M059J (cell line): ENCODE data around the gene GCNA. TPM values are rescaled to one million over a fixed set of nuclear protein-coding genes. Genes with fewer than 3 reads are reported as not detected.

Experiments used
- DNase-seq: peaks from one replicate; pipeline ENCODE4 v3.0.0-alpha.2; 2012; ENCODE audit warnings: low read depth
- total RNA-seq: library from RNA; depleted of rRNA; stranded (reverse); fragments of >200 nt; shearing (Covaris generic); gene quantifications from 2 replicates; pipeline ENCODE4 v1.2.3, GENCODE V29; 2014; rRNA removed

GCNA gene
- 0.20 and 1.0 TPM in 2 replicates for total RNA-seq

DNA sequence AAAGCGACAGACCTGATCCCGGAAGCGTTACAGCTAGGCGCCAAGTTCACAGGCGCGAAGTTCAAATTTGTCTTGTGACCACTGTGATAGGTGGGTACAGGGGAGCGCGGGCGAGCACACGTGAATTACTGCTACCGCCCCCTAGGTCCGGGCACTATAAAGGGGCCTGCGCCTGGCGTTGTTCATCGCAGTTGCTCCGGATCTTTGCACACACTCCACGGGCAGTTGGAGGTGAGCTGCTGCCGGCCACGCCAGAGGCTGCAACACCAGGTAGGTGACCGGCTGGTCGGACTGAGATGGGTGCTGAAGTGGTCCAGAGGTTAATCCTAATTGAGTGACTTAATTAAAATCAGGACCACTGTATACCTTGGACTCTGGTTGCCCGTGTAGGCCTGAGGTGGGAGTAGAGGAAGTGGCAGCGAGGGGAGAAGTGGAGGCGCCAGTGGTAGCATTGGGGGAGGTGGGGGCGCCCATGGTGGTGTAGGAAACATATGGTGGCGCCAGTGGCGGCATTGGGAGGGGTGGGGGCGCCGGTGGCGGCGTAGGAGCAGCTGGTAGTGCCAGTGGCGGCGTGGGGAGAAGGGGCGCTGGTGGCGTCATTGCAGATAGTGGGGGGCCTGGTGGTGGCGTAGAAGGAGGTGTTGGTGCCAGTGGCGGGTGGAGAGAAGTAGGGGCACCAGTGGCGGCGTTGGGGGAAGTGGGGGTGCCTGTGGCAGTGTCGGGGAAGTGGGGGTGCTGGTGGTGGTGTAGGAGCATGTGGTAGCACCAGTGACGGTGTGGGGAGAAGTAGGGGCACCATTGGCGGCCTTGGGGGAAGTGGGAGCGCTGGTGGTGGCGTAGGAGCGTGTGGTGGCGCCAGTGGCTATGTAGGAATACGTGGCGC lies at the start of gene GCNA:
TSS of gene GCNA (plus strand) at position 185 of the 883 bp plus-strand sequence. CDS start 2,385 bp downstream, outside the sequence.
- DNase-seq: no peak

GRCh38 chrX:71532078-71532752 lies 46.0 kb upstream of the GCNA start:
- peak; percentile 88 for DNase-seq

DNA sequence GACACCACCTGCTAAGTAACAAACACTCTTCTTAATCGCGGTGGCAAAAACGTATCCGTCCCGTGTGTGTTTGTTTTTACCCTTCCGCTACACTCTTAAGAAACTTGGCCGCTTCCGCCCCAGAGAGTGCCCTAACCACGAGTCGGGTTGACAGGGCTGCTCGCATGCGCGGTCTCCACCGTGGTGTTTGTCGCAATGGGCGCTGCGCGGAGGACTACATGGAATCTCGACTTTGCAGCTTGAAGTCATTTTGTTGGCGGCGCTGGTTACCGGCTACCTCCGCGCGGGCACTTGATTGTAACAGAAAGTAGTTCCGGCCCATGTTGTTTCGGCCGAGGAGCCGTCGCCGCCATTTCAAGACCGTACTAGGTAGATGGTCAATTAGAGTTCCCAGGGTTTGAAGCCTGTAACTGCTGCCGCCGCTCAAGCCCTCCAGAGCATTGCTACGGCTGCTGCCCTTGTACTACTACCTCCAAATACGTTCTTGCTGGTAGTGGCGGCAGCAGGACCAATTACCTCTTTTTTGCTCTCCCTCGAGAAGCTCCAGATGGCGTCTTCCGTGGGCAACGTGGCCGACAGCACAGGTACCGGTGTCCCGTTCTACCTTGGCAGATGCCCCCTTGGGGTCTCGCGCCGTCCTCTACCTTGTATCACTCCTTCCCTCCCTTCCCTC lies 45.3 kb upstream of the GCNA start, which contains the start of gene OGT:
TSS of gene OGT (plus strand) at position 352 of the 673 bp plus-strand sequence. CDS start at position 548, 196 bp downstream.
- peak; percentile 98 for DNase-seq

GRCh38 chrX:71533516-71533850 lies 44.8 kb upstream of the GCNA start:
- peak; percentile 22 for DNase-seq

DNA sequence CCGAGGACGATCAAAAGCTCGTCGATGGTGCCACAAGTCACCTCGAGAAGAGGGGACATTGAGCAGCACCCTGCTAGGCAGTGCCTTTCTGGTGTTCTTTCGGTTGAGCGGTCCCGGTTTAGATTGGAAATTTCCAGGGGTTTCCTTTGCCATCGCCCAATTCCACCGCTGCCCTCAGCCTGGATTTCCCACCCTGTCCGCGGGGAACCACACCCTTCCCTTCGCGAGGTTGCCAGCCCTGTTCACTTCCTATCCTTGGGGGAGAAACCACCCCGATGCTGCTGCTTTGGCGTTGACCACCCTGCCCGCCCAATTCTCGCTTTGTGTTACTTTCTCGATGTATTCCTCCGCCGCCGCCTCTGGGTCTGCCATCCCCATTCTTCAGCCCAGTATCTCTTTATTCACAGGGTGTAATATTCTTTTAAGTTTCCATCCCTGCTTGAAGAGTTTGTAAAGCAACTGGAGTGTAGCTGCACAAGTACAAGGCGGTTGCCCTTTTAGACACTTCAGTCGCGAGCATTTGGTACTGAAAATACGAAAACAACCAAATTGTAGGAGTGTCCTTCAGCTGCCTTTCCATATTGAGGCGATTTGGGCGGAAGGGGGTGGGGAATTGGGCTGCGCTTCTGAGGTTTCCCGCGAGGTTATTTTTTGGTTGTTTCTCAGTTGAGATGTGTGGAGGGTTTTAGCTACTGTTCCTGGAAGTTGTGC lies 44.2 kb upstream of the GCNA start:
- DNase-seq: peak; percentile 67

DNA sequence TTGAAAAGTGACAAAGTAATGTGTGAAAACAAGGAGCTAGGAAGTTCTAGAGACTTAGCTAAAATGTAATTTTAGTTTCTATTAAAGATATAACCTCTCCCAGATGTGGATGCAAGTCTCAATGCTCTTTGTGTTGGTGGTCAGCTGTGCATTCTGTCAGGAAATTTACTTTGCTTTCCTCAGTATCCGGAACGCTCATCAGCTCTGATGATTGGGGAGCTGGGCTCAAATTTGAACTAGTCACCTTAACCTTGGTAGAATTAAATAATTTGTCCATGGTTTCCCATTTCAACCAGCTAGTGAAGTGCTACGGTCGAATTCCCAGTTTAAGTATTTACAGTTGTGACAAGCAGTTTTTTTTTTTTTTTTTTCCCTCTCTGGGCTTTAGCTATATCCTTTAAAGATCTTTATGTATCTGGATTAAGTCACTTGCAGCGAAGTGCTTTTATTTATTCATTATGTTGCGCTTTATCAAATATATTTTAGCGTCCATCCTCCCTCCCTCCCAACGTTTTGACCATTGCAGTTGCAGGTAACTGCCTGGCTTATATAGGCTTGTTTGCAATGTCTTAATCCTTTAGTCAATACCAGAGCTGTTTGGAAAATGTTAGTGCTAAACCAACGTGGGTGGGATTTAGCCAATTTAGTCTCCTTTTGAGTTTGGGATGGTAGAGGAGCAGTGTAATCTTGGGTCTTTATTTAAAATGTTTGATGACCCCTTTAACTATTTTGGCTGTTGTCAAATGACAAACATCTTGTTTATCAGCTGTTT lies 43.3 kb upstream of the GCNA start:
- peak; percentile 23 for DNase-seq

DNA sequence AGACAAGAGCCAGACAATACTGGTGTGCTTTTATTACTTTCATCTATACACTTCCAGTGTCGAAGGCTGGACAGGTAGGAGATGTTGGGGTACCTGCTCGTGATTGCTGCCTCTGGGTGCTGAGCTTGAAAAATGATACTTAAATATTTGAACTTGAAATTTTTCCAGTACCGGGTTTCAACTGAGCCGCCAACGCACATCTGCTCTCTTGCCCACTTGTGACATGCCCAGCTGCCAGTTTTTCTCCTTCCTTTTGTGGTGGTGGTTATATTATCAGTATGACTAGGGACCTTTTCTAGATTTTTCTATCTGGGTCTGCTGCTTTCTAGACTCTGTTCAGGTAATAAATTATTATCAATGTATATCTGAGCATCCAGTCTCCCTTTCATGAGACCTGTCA lies 42.0 kb upstream of the GCNA start:
- no peak for DNase-seq

GRCh38 chrX:71537743-71538142 lies 40.5 kb upstream of the GCNA start:
- no peak for DNase-seq

DNA sequence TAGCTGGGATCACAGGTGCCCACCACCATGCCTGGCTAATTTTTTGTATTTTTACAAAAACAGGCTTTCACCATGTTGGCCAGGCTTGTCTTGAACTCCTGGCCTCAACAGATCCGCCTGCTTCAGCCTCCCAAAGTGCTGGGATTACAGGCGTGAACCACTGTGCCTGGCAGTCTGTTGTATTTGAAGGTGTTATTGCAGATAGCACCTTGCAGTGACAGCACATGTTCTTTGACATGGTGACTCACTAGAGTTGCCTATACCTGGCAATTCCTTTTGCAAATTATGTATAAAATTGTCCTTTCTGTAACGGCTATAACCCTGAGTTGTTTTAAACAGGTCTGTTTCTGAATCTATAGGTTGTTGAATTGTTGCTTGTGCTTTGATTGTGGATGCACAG lies 37.4 kb upstream of the GCNA start:
- DNase-seq: no peak

GRCh38 chrX:71541210-71542022 lies 36.8 kb upstream of the GCNA start:
- DNase-seq: peak; percentile 82

DNA sequence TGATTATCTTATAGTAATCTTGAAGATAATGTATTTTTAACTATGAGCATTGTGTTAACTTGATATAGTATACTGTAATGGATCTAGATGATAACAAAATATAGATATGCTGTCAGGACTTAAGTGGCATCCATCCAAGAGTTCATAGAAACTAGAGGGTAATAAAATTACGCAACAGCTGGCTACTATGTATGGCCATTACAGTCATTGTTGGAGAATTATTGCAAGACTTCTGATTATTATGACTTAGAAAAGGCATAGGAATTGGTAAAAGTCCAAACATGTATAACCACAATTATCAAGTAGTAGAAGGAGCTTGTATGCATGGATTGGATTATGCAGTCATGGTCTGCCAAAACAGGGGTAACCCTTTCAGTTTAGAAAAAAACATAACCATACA lies 35.8 kb upstream of the GCNA start:
- DNase-seq: peak; percentile 34

DNA sequence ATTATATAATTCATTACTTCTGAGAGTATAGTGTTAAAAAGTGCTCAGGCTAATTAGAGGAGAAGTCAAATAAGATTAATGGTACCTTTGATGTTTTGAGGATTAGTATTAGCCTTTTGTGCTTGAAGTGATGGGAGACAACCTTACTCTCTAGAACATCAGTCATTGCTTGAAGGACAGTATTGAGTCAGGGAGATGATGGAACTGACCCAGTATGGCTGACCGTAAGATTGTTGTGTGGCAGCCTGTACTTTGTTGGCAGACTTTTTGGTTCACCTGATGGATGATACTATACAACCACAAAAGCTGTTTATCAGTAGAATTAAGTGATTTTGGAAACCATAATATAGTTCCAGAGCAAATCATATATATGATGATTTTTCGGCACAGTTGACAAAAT lies 35.4 kb upstream of the GCNA start:
- peak; percentile 61 for DNase-seq

GRCh38 chrX:71543316-71543715 lies 34.9 kb upstream of the GCNA start:
- peak; percentile 97 for DNase-seq

DNA sequence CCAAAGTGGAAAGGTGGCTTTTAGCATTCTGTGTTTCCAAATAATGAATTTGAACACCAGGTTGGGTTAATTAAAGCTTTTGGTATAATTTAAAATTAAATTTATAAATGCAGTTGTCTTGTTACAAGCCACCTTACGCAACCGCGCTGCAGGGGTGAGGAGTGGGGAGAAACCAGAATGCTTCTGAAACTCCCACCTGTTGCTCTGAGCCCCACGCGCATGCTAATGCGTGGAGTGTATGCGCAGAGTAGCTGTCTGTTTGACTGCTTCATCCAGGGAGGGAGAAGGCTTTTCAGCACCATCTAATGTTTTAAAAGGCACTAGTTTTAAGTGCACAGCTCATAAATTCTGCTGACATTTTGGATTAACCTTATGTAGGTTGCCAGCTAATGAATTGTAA lies 32.9 kb upstream of the GCNA start:
- DNase-seq: no peak

DNA sequence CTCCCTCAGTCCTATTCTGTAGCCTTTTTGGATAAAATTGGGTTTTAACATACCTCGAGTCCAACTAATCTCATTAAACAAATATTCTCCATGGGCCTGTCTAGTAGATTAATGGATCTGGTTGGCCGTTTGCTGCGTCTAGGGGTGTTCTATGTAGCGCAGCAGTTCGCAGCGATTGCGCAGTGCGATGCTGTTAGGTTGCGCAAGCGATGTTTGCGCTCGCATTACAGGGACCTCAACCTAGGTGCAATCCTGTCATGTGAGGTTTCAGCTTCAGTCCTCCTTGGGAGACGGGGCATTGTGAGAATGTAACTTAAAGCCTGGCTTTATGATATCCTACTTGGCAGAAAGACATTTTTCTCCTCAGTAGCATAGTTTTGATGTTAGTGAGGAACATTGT lies 31.4 kb upstream of the GCNA start:
- no peak for DNase-seq

DNA sequence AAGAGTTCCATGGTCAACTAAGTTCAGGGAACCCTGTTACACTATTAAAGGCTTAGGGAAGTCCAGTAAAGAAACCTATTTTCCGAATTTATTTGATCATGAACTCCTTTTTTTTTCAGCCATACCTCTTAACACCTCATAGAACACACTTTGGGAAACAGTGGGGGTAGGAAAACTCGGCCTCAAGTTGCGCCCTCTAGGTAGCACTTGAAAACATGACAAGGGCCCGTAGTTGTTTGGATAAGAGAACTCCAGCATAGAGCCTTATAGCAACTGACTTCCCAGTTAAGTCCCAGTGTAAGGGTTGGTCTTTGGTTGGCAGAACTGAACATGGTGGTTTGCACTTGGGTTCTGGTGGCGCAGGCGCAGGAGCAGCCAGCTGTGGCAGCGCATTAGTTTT lies 30.9 kb upstream of the GCNA start:
- DNase-seq: no peak

- DNase-seq: no peak
Measured at GRCh38 chrX:71549986-71550385, 28.3 kb upstream of the GCNA start.

DNA sequence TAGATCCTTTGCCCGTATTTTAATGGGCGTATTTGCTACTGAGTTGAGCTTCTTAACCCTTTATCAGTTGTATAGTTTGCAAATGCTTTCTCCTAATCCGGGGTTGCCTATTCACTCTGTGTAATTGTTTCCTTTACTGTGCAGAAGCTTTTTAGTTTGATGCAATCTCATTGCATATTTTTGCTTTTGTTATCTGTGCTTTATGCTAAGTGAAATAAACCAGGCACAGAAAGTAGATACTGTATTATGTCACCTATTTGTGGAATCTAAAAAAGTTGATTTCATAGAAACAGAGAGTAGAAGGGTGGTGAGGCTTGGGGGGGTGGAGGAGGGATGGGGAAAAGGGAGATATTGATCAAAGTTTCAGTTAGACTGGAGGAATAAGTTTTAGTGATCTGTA lies 27.7 kb upstream of the GCNA start:
- no peak for DNase-seq

DNA sequence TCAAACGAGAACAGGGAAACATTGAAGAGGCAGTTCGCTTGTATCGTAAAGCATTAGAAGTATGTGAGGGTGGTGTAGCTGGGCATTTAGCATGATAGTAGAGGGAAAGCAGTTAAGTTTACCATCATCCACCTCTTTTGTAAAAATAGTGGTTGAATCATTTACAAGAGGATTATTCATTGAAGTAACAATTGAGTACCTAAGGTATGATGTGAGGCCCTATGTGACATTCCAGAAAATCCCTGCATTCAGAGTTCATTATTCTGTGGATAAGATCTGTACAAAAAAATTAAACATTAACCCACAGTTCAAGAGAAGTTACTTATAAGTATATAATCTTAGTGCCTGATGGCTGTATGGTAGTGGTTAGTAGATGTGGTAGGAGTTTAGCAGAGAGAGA lies 22.2 kb upstream of the GCNA start:
- DNase-seq: no peak

DNA sequence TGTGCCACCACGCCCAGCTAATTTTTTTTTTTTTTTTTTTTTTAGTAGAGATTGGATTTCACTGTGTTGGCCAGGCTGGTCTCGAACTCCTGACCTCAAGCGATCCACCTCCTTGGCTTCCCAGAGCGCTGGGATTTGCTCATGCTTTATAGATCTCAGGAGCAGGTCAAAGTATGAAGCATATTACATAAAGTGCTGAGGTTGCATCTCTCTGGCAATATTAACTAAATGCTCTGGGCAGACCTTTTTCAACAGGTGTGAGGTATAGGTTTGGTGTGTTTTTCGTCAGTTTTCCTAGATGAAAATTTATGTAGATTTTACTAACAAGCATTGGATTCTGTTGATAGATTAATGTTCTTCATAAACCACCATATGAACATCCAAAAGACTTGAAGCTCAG lies 19.3 kb upstream of the GCNA start:
- DNase-seq: no peak
